GM21515 (cell line): ENCODE data around the gene EEFSEC.
A peak's percentile ranks its signal among the peaks of the same experiment; 100 is the strongest.

Source experiments
- ATAC-seq: cut with Tn5 transposase; IDR thresholded peaks from one replicate; pipeline ENCODE4 v1.9.1; 2021; ENCODE audit not compliant: unreplicated experiment

EEFSEC gene

DNA sequence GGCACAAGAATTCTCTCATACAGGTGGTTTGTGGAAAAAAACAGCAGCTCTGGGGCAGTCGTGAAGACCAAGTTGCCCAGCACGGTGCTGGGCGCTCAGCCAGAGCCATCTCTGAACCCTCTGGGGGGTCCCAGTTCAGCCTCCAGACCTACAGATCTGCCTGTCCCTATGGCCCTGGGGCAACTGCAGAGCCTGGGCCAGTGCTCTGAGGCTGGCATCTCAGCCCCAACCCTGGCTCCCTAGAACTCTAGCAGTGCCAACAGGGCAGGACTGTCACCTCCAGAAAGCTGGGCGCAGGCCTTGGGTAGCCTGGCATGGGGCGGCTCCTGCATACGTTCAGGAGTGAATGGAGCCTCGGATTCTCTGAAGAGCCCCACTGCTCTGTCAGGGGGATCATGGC is 268.7 kb downstream of the EEFSEC start:
- no peak for ATAC-seq

DNA sequence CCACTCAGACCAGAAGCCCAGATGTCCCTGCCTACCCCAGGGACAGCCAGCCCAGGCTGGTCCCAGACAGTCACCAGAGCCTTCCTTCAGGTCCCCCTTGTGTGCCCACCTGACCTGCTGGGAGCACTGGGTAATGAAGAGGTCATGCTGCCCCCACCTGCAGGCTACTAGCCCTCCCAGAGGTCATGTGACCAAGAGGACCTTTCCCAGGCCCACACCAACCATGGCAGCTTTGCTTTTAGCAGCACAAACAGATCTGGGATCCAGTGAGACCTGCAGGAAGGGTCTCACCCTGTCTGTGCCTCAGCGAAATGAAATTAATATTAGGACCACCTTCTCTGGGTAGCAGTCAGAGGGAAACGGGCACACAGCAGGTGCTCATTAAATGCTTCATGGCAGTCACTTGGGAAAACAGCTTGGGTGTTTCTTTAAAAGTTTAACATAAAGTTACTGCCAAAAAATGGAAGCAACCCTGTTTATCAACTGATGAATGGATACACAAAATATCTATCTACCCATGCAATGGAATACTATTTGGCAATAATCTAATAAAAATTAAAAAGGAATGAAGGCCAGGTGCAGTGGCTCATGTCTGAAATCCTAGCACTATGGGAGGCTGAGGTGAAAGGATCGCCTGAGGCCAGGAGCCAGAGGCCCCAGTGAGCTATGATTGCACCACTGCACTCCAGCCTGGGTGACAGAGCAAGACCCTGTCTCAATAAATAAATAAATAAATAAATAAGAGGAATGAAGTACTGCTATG is 269.7 kb downstream of the EEFSEC start:
- no peak for ATAC-seq

DNA sequence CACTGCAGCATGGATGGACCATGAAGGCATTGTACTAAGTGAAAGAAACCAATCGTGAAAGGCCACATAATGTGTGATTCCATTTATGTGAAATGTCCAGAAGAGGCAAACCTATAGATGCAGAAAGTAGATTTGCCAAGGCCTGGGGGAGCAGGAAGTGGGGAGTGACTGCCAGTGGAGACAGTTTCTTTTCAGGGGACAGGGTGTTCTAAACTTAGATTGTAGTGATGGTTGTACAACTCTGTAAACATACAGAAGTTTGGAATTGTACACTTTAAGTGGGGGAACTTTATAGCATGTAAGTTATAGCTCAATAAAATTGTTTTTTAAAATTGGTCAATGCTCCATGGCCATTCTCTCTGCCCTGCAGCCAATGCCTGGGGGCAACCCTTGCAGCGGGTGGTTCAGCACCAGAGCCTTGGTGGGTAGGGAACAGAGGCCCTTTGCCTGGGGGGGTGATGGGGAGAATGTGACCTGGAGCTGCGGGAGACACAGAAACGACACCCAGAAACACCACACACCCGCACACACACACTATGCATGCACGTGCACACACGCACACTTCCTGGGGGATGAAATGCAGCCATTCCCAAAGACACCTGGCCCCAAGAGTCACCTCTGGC is 270.4 kb downstream of the EEFSEC start:
- no peak for ATAC-seq

DNA sequence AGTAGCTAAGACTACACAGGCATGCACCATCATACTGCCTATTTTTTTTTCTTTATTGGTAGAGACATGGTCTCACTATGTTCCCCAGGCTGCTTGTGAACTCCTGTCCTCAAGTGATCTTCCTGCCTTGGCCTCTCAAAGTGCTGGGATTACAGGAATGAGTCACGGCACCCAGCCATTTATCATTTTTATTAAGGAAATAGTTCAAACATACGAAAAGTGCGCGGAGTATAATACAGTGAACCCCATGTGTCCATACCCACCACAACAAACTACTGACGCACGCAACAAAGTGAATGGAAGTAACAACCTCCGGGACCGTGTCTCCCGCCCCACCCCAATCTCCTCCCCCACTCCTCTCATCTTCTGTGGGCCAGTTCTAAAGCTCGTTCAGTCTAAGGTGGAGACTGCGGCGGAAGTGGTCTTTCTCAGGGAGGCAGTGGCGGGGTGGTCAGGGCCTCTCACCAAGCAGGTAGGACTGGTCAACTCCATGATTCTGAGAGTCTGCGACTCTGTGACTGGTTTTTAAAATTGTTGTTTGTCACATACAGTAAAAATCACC is 271.3 kb downstream of the EEFSEC start:
- ATAC-seq = no peak

DNA sequence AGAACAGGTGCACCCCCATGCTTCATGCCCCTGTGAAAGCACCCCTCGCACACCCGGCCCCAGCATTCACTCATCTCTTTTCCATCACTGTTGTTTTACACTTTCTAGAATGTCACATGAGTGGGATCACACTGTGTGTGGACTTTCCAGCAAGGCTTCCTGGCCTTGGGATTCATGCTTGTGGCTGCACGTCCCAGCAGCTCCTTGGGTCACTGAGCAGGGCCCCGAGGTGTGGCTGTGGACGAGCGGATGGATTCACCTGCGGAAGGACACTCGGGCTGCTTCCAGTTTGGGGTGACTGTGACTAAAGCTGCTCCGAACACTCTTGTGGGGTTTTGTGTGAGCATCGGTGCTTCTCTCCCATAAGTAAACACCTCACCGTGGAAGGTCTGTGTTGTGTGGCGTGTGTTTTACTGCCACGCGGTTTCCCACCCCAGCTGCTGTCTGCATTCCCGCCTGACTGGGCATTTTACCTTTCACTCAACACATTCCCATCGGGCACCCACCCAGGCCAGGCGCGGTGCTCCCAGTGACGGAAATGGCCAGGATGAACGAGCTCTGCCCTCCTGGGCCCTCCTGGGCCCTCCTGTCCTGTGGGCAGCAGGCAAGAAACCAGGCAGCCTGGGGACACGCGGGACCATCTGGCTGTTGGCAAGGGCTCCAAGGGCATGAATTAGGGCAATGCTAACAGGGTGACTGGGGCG is 272.0 kb downstream of the EEFSEC start:
- ATAC-seq = no peak

DNA sequence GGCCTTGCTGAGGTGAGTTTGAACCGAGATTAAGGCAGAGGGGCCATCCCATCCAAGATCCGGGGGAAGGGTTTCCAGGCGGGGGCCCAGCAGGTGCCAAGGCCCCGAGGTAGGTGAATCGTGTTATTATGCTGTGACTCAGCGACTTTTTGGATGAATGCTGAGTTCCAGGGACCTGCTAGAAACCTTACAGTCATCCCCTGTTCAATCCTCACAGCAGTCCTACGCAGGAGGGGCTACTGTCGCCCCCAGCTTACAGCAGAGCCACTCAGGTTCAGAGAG is 272.5 kb downstream of the EEFSEC start:
- no peak for ATAC-seq

DNA sequence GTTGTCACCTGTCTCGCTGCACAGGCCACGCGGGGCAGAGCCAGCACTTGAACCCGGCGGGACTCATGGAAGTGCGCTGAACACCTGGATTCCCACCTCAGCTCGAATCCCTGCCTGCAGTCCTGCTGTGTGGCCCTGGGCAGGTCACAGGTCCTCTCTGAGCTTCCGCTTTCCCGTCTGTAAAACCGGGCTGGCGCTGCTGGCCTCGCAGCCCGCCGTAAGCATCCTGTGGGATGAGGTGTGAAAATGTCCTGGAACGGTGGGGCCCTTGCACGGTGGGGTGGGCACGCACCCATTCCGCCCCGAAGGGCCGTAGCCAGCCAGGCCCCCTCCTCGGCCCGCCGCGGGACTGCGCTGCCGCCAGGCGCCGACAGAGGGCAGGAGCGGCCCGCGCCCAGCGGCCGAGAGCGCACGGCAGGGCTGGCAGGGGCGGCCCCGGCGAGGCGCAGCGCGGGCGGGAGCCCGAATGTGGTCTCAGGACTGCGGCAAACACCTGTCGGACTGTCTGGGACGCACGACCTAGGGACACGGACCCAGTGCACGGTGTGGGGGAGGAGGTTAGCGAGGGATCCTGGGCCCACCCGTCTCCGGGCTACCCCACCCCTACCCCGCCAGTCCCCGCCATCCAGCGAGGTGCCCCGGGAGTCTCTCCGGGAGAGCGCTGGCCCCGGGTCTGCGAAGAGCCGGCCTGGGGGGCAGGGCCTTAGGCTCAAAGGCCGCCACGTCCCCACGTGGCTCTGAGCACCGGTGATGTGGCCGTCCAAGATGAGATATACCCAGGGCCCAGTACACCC is 273.0 kb downstream of the EEFSEC start:
- ATAC-seq = peak; percentile 63

DNA sequence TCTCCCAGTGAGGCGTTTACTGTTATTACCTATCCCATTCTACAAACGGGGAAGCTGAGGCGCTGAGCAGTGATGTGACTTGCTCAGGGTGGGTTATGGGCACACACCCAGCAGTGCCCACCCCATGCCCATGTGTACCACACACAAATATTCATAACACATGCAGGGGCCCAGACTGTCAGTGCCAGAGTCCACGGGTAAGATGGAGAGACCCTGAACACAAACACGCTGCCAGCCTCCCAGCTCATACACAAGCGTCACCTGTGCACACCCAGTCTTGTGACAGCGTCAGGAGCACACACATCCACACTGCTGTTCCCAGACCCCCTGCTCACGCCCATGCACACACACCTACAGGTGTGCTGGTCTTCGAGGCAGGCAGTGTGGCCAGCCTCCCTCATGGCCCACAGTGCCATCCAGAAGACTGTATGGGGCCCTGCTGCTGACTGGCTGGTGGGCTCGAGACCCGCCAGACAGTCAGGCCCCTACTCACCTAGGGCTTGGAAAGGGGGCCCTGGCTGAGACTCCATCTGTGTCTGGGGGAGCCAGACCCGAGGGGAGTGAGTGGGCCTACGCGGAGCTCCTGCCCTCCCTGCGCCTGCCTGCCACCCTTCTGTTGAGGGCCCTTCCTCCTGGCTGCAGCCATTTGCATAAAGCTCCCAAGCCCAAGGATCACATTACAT is 274.0 kb downstream of the EEFSEC start:
- no peak for ATAC-seq

DNA sequence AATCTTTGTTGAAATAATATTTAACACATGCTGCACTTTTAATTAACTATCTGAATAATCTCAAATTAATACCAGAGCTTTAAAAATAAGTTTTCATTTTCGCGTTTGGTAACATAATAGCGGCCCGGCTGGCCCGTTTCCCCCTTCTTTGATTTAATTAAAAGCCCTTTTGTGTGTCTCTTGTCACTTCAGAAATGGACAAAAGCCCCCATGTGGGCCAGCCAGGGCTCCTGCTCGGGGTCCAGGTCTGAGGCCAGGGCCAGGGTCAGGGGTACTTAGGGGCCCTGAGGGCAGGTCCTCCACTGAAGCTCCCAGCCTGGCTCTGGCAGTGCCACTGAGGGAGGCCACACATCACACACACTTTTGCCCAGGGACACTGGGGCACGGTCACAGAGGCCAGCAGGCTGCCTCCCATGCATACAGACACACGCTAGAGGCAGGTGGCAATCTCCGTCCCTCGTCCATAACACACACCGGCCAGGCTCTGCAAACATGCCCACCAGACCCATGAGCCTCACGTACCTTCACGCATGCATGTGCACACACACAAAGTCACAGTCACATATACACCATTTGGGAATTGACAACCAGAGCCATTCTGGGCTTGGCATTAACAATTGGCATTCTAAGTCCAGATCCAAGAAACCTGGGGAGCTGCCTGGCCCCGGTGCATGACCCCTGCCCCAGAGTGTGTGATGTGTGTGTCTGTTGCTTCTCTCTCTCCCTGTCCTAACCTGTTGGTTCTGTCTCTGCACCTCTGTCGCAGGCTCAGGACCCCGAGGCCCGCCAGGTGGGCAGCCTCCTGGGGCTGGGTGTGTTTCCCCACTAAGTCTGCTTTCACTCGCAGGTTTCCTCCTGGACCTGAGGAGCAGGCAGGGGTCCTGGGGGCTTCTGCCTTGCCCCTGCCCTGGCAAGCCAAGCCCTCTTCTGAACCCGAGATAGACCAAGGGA is 274.9 kb downstream of the EEFSEC start:
- no peak for ATAC-seq

DNA sequence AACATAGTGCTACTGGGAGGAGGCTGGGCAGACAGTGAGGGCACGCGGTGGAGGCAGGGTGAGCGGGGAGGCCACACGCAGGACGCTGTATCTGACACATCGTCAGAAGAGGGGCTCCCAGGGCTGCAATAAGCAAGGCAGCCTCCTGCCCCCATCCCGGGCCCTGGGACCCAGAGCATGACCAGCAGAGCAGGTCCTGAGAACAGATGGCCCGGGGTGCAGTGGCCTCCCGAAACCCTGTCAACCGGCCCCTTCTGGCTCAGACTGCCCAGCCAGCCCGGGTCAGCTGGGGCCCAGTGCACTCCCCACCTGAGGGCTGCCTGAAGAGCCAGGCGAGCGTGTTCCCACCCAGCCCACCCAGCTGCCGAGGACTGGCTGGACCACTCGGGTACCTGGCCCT is 276.0 kb downstream of the EEFSEC start:
- ATAC-seq = no peak

DNA sequence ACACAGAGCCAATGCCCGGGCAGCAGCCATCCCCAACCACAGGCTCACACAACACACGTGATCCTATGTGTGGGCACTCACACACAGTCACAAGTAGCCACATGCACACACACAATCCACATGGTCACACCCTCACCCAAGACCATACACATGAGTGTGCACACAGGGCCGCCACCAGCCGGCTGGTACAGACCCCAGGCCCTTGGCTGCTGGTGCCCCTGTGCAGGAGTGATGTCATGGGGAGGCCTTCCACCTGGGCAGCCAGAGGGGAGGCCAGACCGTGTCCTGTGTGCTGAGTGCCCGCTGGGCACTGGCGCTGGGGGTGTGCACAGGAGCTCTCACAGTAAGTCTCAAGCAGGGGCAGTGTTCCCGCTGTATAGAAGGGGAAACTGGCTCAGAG is 276.5 kb downstream of the EEFSEC start:
- ATAC-seq = no peak

DNA sequence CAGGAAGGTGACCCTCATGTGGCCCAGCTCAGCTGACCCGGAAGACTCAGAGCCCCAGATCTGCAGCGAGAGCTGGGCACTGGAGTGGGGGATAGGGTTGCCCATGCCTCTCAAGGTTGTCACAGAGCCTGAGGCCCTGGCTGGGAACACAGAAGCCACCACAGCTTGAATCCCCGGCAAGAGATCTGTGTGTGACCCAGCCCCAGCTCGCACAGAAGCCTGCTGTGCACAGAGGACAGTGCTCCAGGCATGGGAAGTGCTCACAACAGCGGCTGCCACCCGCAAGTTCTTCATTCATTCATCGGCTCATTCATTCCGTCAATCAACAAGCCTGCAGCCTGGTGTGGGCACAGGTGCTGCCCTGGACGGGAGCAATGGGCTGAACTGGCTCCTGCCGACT is 277.0 kb downstream of the EEFSEC start:
- ATAC-seq = no peak

DNA sequence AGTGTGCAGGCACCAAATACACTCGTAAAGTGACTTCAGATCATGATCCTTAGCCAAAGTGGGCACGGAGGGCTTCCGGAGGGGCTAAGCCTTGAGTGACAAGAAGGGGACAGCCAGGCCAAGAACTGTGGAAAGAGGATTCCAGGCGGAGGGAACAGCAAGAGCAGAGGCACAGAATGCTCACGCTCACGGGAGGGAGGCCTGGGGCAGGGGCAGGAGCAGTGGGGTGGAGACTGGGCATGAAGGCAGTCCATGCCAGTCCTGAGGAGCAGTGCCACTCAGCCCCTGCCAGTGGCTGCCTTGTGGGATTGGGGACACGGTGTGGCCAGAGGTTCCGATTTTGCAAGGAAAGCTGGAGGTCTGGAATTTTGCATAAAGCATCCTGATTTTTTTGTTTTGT is 277.4 kb downstream of the EEFSEC start:
- ATAC-seq = no peak

DNA sequence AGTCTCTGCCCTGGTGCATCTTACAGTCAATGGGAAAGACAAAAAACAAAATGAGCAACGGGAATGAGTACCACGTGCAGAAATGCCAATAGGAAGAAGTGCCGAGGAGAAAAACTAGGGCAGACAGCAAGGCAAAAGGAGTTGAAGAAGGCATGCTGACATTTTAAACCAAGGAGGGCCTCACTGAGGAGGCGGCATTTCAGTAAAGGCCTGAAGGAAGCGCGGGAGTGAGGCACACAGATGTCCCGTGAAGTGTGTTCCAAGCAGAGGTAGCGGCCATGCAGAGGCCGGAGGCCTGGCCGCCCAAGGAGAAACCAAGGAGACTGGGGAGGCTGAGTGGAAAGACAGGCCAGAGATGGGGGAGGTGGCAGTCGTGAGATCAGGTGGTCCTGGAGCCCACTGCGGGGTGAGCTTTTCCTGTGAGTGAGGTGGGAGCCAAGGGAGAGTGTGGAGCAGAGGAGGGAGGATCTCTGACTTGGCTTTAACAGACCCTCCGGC is 278.6 kb downstream of the EEFSEC start:
- no peak for ATAC-seq

DNA sequence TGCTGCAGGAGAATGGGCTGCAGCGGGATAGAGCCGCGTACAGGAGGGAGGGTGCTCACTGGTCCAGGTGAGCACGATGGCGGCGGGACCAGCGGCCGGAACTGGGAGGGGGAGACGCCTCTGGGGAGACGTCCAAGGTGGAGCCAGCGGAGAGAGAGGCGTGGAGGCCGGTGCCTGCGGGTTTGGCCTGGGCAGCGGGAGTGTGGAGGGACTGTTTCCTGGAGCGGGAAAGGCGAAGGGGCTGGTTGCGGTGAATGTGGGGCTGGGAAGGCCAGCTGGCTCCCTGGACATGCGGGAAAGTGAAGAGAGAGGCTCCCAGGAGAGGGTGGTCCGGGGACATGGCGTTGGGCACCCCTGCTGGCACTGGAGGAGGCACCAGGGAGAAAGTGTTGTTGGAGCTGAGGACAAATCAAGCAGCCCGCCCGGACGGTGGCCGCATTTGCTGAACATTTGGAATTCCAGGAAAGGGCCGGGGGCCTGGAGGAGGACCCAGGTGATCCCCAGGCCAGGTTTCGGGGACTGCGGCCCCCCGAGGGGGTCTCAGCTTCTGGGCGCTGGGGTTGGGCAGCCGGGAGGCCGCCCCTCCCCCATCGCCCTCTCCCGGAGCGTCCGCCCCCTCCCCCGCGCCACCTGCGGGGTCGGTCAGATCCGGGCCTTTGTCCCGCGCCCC is 279.2 kb downstream of the EEFSEC start:
- ATAC-seq = no peak

DNA sequence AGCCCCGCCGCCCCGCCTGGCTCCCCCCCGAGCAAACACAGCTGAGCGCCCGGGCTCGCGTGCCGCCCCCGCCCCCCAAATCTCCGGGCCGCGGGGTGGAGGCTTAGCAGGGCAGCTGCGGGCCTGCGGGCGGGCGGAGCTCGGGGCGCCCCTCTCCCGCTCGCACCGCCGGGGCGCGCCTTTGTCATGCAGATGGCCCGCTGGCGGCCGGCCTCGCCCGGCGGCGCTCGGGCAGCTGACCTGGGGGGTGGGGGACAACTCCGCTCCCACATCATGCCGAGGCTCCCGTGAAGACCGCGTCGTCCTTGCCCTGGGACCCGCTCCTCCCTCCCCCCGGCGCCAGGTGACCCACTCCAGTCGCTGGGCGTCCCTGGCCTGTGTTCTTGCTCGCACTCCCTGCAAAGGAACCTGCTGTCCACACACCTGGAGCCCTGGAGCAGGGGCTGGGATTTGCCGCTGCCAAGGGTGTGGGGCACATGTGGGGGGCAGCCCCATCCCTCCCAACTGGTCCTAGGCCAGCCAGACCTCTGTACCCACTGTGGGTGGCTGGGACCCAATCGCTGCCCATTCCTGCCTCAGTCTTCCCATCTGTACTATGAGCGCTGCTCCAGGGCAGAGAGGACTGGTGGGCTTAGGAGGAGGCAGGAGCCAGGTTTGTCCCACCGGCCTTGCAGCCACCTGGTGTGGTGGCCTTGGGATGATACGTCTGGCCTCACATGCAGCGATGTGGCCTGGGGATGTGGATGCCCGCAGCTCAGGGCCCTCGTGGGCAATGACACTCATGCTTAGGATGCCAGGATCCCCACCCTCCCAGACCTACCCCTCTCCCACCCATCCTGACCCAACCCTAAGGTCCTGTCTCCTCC is 279.9 kb downstream of the EEFSEC start:
- no peak for ATAC-seq

DNA sequence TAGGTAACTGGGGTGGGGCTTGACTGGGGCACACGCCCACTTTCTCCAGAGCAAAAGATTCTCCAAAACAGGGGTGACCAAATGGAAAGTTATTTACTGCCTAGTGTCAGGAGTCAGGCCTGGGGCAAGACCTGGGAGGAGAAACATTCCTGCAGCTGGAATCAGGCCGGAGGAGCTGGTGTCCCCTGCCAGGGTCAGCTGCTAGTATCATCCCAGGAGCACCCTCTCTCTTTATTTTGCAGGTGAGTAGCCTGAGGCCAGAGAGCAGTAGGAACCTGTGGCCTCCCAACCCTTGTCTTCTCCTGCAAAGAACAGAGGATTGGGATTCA is 280.5 kb downstream of the EEFSEC start:
- no peak for ATAC-seq

DNA sequence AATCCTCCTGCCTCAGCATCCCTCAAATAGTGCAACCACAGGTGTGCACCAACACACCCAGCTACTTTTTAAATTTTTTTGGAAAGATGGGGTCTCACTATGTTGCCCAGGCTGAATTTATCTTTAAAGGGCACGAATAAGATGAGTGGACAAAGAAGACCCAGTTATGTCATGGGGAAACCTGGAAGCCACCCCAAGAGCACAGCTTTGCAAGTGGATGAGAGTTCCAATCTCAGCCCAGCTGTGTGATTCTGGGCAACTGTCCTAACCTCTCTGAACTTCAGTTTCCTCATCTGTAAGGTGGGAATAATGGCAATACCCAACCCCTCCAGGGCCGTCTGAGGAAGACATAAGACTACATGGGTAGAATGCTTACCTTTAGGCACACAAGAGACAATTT is 281.2 kb downstream of the EEFSEC start:
- ATAC-seq = no peak
